ENCODE results near the gene KCNH3. TPM values are rescaled to one million over a fixed set of nuclear protein-coding genes. Genes with fewer than 3 reads are reported as not detected.
A peak's percentile ranks its signal among the peaks of the same experiment; 100 is the strongest.

Gene KCNH3
- total RNA-seq, 1 donor from 2014 or later = 0.41 TPM

GRCh38 chr12:49566361-49566760 lies 27.5 kb downstream of the KCNH3 start:
- Histone ChIP-seq H3K36me3 (peaks cover 45% of the 10 kb centered on the region), H3K9me3 (replicated peaks) (no peaks in the 10 kb centered on the region), H3K27ac (replicated peaks) (peak overlapping the region; percentile 97), H3K4me3 (peak overlapping the region; percentile 92), H3K4me1 (peaks cover 79% of the 10 kb centered on the region), H3K27me3 (ENCODE audit: low read depth) (no peaks in the 10 kb centered on the region)
- intact Hi-C loops (cut with micrococcal nuclease) = no loop called here
- no peak for DNase-seq
- TF ChIP-seq CTCF (IDR thresholded peaks at IDR 0.05; ENCODE audit: borderline replicate concordance) = no peak

- Histone ChIP-seq H3K9me3 (replicated peaks) (no peaks in the 10 kb centered on the region), H3K4me1 (peaks cover 79% of the 10 kb centered on the region)
- intact Hi-C loops (cut with micrococcal nuclease) = no loop called here
Measured at GRCh38 chr12:49567302-49567610, 28.4 kb downstream of the KCNH3 start.

GRCh38 chr12:49567611-49568441 lies 29.0 kb downstream of the KCNH3 start, which contains the start of gene MCRS1:
Gene MCRS1 (minus strand): TSS chr12:49568142. CDS start chr12:49566731, 1,411 bp downstream.
- intact Hi-C loops (cut with micrococcal nuclease) = no loop called here
- peaks cover 77% of the 10 kb centered on the region for H3K4me1 ChIP-seq

More at GRCh38 chr12:49567302-49567610, 28.4 kb downstream of the KCNH3 start:
- peak overlapping the region; percentile 97 for H3K27ac ChIP-seq (replicated peaks)
- no peaks in the 10 kb centered on the region for H3K27me3 ChIP-seq (ENCODE audit: low read depth)
- peak overlapping the region; percentile 92 for H3K4me3 ChIP-seq
- TF ChIP-seq CTCF (IDR thresholded peaks at IDR 0.05; ENCODE audit: borderline replicate concordance) = no peak
- H3K36me3 ChIP-seq = peaks cover 36% of the 10 kb centered on the region
- DNase-seq = no peak

GRCh38 chr12:49568442-49569162 lies 29.8 kb downstream of the KCNH3 start:
- Histone ChIP-seq H3K4me3 (peak overlapping the region; percentile 92), H3K4me1 (peaks cover 70% of the 10 kb centered on the region), H3K36me3 (peaks cover 22% of the 10 kb centered on the region), H3K9me3 (replicated peaks) (no peaks in the 10 kb centered on the region), H3K27ac (replicated peaks) (peak overlapping the region; percentile 97), H3K27me3 (ENCODE audit: low read depth) (no peaks in the 10 kb centered on the region)
- TF ChIP-seq CTCF (IDR thresholded peaks at IDR 0.05; ENCODE audit: borderline replicate concordance) = no peak
- DNase-seq = no peak
- intact Hi-C loops (cut with micrococcal nuclease) = no loop called here

More at GRCh38 chr12:49567611-49568441, 29.0 kb downstream of the KCNH3 start, which contains the start of gene MCRS1:
- Histone ChIP-seq H3K27ac (replicated peaks) (peak within 1 kb of the TSS; percentile 97), H3K27me3 (ENCODE audit: low read depth) (no peaks in the 10 kb centered on the region), H3K36me3 (peaks cover 30% of the 10 kb centered on the region), H3K4me3 (peak within 1 kb of the TSS; percentile 92), H3K9me3 (replicated peaks) (no peaks in the 10 kb centered on the region)
- TF ChIP-seq CTCF (IDR thresholded peaks at IDR 0.05; ENCODE audit: borderline replicate concordance) = no peak
- peak; percentile 86 for DNase-seq

- Histone ChIP-seq H3K4me1 (peaks cover 34% of the 10 kb centered on the region), H3K4me3 (no peak overlapping the region), H3K36me3 (peaks cover 15% of the 10 kb centered on the region), H3K27ac (replicated peaks) (peak overlapping the region; percentile 38), H3K9me3 (replicated peaks) (no peaks in the 10 kb centered on the region), H3K27me3 (ENCODE audit: low read depth) (no peaks in the 10 kb centered on the region)
- DNase-seq = no peak
- intact Hi-C loops (cut with micrococcal nuclease) = no loop called here
- TF ChIP-seq CTCF (IDR thresholded peaks at IDR 0.05; ENCODE audit: borderline replicate concordance) = no peak
Measured at GRCh38 chr12:49577589-49578315, 38.9 kb downstream of the KCNH3 start.

Data from left ventricle myocardium inferior (tissue), 1 donor.